ENCODE results near the gene DYNLT1.
"Not testable (repeated sequence)": the region's sequence is repeated elsewhere in the genome, so short reads cannot be mapped to it uniquely, and the experiment has no call there.

Gene DYNLT1

DNA sequence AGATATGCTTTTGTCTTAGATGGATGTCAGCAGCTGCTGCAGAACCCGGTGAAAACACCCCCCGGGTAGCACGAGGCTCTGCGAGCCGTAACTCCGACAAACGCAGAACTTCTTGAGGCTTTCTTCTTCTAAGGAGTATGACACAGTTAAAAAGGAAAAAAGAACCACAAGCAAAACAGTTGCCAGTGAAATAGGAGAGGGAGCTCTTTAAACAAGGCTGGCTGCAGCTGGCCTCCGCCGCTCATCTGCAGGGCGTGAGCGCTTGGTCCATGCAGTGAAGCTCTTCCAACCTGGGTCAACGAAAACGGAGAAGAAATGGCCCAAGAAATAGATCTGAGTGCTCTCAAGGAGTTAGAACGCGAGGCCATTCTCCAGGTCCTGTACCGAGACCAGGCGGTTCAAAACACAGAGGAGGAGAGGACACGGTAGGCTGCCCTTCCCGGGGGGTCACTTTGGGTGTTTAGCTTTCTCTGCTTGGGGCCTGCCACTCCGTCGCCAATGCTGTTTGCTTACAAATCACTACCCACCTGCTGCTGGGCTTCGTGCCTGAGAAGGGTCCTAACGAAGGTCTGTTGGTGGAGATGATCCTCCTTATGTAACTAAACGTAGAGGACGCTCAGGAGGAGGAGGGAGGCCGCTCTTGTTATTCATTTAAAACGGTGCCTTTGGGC, 18.5 kb upstream of the DYNLT1 start:
- no peaks in the 10 kb centered on the region for H3K9me3 ChIP-seq (ENCODE audit: control insufficient read depth in 2 of 2, low read length in 2 of 2)
- H3K9ac ChIP-seq (ENCODE audit: low read length in 2 of 2) = no peak overlapping the region
- H3K36me3 ChIP-seq (ENCODE audit: control insufficient read depth in 2 of 2, insufficient read depth in 2 of 2, low read length in 2 of 2) = no peaks in the 10 kb centered on the region
- H3K4me3 ChIP-seq (ENCODE audit: low read length in 2 of 2) = peak overlapping the region; percentile 33 to 59
- H3K27me3 ChIP-seq (ENCODE audit: control insufficient read depth in 1 of 2, insufficient read depth in 2 of 2, low read length in 2 of 2) = no peaks in the 10 kb centered on the region
- H3K27ac ChIP-seq (ENCODE audit: low read length) = peak overlapping the region; percentile 31
- peaks cover 2% of the 10 kb centered on the region for H3K4me1 ChIP-seq (ENCODE audit: control insufficient read depth, insufficient read depth, low read length)

DNA sequence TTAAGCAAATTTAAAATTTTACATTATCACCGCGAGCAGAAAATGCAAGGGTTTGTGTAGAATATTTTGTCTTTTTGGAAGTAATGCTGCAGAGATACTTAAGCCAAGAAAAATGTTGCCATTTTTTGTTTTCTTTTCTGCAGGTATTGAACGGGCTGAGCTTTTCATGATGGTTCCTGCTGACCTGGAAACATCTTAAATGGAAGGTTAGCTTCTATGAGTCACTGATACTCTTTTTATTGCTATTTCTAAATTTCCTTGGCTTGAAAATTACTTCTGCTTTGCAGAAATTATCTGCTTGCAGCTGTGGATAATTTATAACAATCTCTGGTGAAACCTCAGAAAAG, 18.0 kb upstream of the DYNLT1 start:
- Histone ChIP-seq H3K9ac (ENCODE audit: low read length in 2 of 2) (no peak overlapping the region), H3K4me3 (ENCODE audit: low read length in 2 of 2) (peak overlapping the region in 1 of 2 donors; percentile 59), H3K4me1 (ENCODE audit: control insufficient read depth, insufficient read depth, low read length) (peaks cover 2% of the 10 kb centered on the region), H3K36me3 (ENCODE audit: control insufficient read depth in 2 of 2, insufficient read depth in 2 of 2, low read length in 2 of 2) (no peaks in the 10 kb centered on the region), H3K27me3 (ENCODE audit: control insufficient read depth in 1 of 2, insufficient read depth in 2 of 2, low read length in 2 of 2) (no peaks in the 10 kb centered on the region), H3K9me3 (ENCODE audit: control insufficient read depth in 2 of 2, low read length in 2 of 2) (no peaks in the 10 kb centered on the region), H3K27ac (ENCODE audit: low read length) (no peak overlapping the region)

DNA sequence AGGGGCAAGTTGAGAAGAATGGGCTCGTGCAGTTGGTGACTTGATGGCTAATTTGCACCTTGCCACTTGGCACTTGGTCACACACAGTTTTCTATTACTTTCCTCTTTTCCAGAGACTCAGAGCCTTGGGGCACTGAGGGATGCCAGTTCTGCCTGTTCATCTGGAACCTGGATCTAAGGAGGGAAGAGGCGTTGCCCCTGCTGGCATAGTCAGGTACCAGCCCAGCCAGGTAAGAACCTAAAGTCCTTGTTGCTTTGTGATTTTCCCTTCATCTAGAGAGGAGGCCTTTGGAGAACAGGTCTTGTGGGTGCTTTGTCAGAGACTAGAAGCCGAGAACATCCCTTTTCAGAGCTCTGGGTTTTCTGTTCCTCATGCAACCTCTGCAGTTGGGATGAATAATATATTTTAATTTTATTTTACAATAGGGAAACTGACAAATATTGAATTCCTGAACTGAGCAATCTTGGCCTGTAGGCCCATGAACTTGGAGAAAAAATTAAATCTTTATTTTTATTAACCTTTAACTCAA, 16.7 kb upstream of the DYNLT1 start:
- Histone ChIP-seq H3K36me3 (ENCODE audit: control insufficient read depth in 2 of 2, insufficient read depth in 2 of 2, low read length in 2 of 2) (no peaks in the 10 kb centered on the region), H3K9me3 (ENCODE audit: control insufficient read depth in 2 of 2, low read length in 2 of 2) (no peaks in the 10 kb centered on the region), H3K9ac (ENCODE audit: low read length in 2 of 2) (no peak overlapping the region), H3K4me3 (ENCODE audit: low read length in 2 of 2) (no peak overlapping the region), H3K4me1 (ENCODE audit: control insufficient read depth, insufficient read depth, low read length) (peaks cover 2% of the 10 kb centered on the region), H3K27me3 (ENCODE audit: control insufficient read depth in 1 of 2, insufficient read depth in 2 of 2, low read length in 2 of 2) (no peaks in the 10 kb centered on the region), H3K27ac (ENCODE audit: low read length) (no peak overlapping the region)

DNA sequence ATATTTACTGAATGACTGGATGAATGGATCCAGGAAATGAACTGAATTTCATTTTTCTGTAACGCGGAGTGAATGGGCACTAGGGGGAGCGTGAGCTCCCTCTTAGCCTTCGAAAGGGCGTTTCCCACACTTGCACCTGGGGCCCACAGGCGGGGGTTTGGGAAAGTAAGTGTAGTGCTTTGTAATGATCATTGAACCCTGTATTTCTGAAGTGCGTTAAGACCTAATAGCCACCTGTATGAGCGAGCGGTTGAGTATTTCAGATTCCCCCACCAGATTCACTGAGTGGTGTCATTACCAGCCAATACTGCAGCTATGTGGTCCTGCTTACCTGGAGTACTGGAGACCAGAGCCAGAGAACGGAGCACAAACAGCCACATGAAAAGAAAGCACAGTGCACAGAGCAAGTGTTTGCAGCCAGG, 15.8 kb upstream of the DYNLT1 start:
- no peaks in the 10 kb centered on the region for H3K9me3 ChIP-seq (ENCODE audit: control insufficient read depth in 2 of 2, low read length in 2 of 2)
- no peak overlapping the region for H3K9ac ChIP-seq (ENCODE audit: low read length in 2 of 2)
- no peaks in the 10 kb centered on the region for H3K27me3 ChIP-seq (ENCODE audit: control insufficient read depth in 1 of 2, insufficient read depth in 2 of 2, low read length in 2 of 2)
- H3K4me3 ChIP-seq (ENCODE audit: low read length in 2 of 2) = no peak overlapping the region
- no peak overlapping the region for H3K27ac ChIP-seq (ENCODE audit: low read length)
- peaks cover 2% of the 10 kb centered on the region for H3K4me1 ChIP-seq (ENCODE audit: control insufficient read depth, insufficient read depth, low read length)
- H3K36me3 ChIP-seq (ENCODE audit: control insufficient read depth in 2 of 2, insufficient read depth in 2 of 2, low read length in 2 of 2) = no peaks in the 10 kb centered on the region

DNA sequence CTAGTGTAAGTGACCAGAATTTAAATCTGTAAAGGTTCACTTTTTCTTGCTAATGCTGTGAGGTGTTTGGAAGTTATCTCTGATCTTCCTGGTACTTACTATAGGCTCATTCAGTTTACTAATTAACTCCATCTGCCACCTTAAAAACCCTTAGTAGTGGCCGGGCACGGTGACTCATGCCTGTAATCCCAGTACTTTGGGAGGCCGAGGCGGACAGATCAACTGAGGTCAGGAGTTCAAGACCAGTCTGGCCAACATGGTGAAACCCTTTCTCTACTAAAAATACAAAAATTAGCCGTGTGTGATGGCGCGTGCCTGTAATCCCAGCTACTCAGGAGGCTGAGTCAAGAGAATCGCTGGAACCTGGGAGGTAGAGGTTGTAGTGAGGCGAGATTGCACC, 12.4 kb upstream of the DYNLT1 start:
- H3K27ac ChIP-seq (ENCODE audit: low read length); H3K36me3 ChIP-seq (ENCODE audit: control insufficient read depth in 2 of 2, insufficient read depth in 2 of 2, low read length in 2 of 2); H3K9me3 ChIP-seq (ENCODE audit: control insufficient read depth in 2 of 2, low read length in 2 of 2); H3K27me3 ChIP-seq (ENCODE audit: control insufficient read depth in 1 of 2, insufficient read depth in 2 of 2, low read length in 2 of 2); H3K4me3 ChIP-seq (ENCODE audit: low read length in 2 of 2); H3K9ac ChIP-seq (ENCODE audit: low read length in 2 of 2): not testable (repeated sequence)
- peaks cover 14% of the 10 kb centered on the region for H3K4me1 ChIP-seq (ENCODE audit: control insufficient read depth, insufficient read depth, low read length)

DNA sequence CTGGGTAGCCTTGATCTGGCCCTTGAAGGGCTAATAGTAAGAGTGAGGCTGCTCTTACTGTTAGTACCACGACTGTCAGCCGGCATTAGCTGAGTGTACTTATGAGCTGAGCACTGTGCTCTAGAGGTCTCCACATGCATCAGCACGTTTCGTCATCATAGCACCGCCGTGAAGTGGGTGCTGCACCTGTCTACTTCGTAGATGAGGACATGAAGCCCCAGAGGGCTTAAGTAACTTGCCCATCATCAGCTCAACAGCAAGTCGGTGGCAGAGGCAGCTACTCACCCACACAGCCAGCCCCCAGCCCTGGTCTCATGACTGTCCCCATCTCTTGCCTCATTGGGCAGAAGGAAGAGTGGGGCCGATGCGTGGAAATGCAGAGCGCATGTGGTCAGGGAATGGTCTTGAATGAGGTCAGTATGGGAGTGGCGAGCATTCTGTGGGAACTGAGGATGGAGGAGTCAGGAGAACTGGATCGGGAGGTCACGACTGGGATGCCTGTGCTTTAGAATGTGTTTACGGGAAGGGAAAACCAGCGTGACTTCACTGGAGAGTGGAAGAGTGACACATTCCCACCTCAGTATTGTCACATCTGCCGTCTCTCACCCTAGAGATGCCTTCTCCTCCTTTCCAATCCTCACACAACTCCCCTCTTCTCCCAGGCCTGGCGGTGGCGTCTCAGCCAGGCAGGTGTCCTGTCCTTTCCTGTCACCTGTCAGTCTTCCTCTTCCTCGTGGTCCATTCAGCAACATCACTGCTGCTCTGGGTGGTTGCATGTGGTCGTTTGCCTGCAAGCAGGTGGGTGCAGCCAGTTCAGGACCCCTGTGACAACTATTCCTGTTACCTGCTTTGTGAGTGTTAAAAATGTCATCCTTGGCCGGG, 11.3 kb upstream of the DYNLT1 start:
- no peaks in the 10 kb centered on the region for H3K36me3 ChIP-seq (ENCODE audit: control insufficient read depth in 2 of 2, insufficient read depth in 2 of 2, low read length in 2 of 2)
- H3K4me1 ChIP-seq (ENCODE audit: control insufficient read depth, insufficient read depth, low read length) = peaks cover 14% of the 10 kb centered on the region
- no peak overlapping the region for H3K9ac ChIP-seq (ENCODE audit: low read length in 2 of 2)
- no peak overlapping the region for H3K4me3 ChIP-seq (ENCODE audit: low read length in 2 of 2)
- no peak overlapping the region for H3K27ac ChIP-seq (ENCODE audit: low read length)
- H3K27me3 ChIP-seq (ENCODE audit: control insufficient read depth in 1 of 2, insufficient read depth in 2 of 2, low read length in 2 of 2) = no peaks in the 10 kb centered on the region
- no peaks in the 10 kb centered on the region for H3K9me3 ChIP-seq (ENCODE audit: control insufficient read depth in 2 of 2, low read length in 2 of 2)

DNA sequence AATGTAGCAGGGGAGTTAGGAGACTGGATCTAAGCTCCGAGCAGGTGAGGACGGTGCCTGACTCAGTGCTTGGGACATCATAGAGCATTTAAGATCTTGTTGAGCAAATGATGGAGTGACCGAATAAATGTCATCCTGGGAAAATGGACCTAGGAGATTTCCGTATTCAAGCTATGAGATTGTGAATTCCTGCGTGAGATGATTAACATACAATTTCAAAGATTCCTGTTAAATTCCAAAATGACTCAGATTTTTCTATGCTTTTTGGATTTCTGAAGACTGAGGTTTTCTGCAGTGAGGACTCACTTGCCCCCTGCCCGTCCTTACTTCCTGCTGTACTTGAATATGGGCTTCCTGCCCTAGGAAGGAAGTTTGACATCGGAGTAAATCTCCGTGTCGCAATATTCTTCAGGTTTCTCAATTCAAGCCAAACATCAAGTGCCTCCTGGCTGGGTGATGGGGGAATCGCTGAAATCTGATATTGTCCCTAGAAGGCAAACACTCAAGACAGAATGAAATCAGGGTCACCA, 10.5 kb upstream of the DYNLT1 start:
- H3K9me3 ChIP-seq (ENCODE audit: control insufficient read depth in 2 of 2, low read length in 2 of 2) = no peaks in the 10 kb centered on the region
- H3K27ac ChIP-seq (ENCODE audit: low read length) = peak overlapping the region; percentile 84
- H3K27me3 ChIP-seq (ENCODE audit: control insufficient read depth in 1 of 2, insufficient read depth in 2 of 2, low read length in 2 of 2) = no peaks in the 10 kb centered on the region
- no peak overlapping the region for H3K9ac ChIP-seq (ENCODE audit: low read length in 2 of 2)
- H3K4me3 ChIP-seq (ENCODE audit: low read length in 2 of 2) = peak overlapping the region in 1 of 2 donors; percentile 49
- H3K36me3 ChIP-seq (ENCODE audit: control insufficient read depth in 2 of 2, insufficient read depth in 2 of 2, low read length in 2 of 2) = no peaks in the 10 kb centered on the region
- peaks cover 11% of the 10 kb centered on the region for H3K4me1 ChIP-seq (ENCODE audit: control insufficient read depth, insufficient read depth, low read length)

DNA sequence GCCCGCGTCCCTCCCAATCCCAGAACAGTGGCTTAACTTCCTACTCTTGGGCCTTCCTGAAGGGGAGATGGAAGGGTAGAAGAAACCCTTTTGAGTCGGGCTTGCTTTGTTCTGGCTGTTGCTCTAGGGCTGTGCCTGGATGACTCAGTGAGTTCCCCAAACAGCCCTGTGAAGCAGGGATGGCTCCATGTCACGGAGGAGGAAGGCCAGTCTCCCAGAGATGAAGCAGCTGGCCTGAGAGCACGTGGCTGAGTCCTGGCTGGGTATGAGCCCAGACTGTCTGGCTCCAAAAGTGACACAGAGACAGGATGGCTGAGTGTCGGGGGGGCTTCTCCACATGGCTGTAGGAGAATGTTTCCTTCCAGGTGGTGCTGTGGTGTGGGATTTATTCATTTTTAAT, 10.0 kb upstream of the DYNLT1 start:
- Histone ChIP-seq H3K4me3 (ENCODE audit: low read length in 2 of 2) (peak overlapping the region in 1 of 2 donors; percentile 49), H3K9me3 (ENCODE audit: control insufficient read depth in 2 of 2, low read length in 2 of 2) (no peaks in the 10 kb centered on the region), H3K27ac (ENCODE audit: low read length) (peak overlapping the region; percentile 84), H3K36me3 (ENCODE audit: control insufficient read depth in 2 of 2, insufficient read depth in 2 of 2, low read length in 2 of 2) (no peaks in the 10 kb centered on the region), H3K4me1 (ENCODE audit: control insufficient read depth, insufficient read depth, low read length) (peaks cover 11% of the 10 kb centered on the region), H3K27me3 (ENCODE audit: control insufficient read depth in 1 of 2, insufficient read depth in 2 of 2, low read length in 2 of 2) (no peaks in the 10 kb centered on the region), H3K9ac (ENCODE audit: low read length in 2 of 2) (peak overlapping the region in 1 of 2 donors; percentile 13)

DNA sequence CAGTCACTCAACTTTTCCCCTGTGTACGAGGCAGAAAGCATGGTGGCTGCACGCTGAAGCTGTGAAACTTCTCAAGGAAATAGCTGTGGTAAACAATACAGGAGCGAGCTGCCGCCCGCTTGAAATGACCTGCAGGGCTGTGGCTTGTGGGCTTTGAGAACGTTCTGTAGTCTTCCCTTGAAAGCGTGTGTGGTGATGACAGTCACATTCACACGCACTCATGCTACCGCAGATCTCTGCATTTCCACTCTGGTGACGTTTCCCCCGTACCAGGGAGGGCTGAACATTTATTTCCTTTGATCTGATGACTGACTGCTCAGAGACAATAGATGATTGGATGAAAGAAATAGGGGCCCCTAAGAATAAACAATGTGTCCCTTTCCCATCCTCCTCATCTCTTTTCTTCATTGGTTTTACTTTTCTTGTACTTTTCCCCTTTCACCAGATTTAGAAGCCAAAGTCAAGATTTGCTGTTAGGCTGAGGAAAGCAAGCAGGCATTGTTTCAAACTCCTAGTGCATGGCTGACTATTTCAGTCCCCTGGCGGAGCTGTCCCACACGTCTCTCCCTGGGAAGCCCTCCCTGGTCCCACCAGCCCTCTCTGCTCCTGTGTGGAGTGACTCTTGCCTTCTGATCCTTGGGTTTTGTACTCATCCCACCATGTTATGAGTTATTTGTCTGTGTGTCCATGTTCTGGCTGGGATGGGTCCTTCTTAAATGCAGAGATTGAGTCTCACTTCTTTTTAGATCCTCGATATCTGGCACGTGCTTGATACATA, 9.2 kb upstream of the DYNLT1 start:
- H3K36me3 ChIP-seq (ENCODE audit: control insufficient read depth in 2 of 2, insufficient read depth in 2 of 2, low read length in 2 of 2) = no peaks in the 10 kb centered on the region
- no peaks in the 10 kb centered on the region for H3K27me3 ChIP-seq (ENCODE audit: control insufficient read depth in 1 of 2, insufficient read depth in 2 of 2, low read length in 2 of 2)
- H3K9ac ChIP-seq (ENCODE audit: low read length in 2 of 2) = no peak overlapping the region
- H3K4me1 ChIP-seq (ENCODE audit: control insufficient read depth, insufficient read depth, low read length) = peaks cover 13% of the 10 kb centered on the region
- H3K9me3 ChIP-seq (ENCODE audit: control insufficient read depth in 2 of 2, low read length in 2 of 2) = no peaks in the 10 kb centered on the region
- peak overlapping the region; percentile 84 for H3K27ac ChIP-seq (ENCODE audit: low read length)
- H3K4me3 ChIP-seq (ENCODE audit: low read length in 2 of 2) = peak overlapping the region in 1 of 2 donors; percentile 49

DNA sequence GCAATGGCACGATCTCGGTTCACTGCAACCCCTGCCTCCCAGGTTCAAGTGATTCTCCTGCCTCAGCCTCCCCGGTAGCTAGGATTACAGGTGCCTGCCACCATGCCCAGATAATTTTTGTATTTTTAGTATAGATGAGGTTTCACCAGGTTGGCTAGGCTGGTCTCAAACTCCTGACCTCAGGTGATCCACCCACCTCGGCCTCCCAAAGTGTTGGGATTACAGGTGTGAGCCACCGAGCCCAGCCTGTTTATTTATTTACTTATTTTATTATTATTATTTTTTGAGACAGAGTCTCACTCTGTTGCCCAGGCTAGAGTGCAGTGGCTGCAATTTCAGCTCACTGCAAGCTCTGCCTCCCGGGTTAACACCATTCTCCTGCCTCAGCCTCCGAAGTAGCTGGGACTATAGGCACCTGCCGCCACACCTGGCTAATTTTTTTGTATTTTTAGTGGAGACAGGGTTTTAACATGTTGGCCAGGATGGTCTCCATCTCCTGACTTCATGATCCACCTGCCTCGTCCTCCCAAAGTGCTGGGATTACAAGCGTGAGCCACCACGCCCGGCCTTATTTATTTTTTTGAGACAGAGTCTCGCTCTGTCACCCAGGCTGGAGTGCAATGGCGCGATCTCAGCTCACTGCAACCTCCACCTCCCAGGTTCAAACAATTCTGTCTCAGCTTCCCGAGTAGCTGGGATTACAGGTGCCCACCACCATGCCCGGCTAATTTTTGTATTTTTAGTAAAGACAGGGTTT, 7.6 kb upstream of the DYNLT1 start:
- H3K27me3 ChIP-seq (ENCODE audit: control insufficient read depth in 1 of 2, insufficient read depth in 2 of 2, low read length in 2 of 2); H3K9ac ChIP-seq (ENCODE audit: low read length in 2 of 2); H3K27ac ChIP-seq (ENCODE audit: low read length); H3K36me3 ChIP-seq (ENCODE audit: control insufficient read depth in 2 of 2, insufficient read depth in 2 of 2, low read length in 2 of 2); H3K9me3 ChIP-seq (ENCODE audit: control insufficient read depth in 2 of 2, low read length in 2 of 2); H3K4me3 ChIP-seq (ENCODE audit: low read length in 2 of 2): not testable (repeated sequence)
- H3K4me1 ChIP-seq (ENCODE audit: control insufficient read depth, insufficient read depth, low read length) = peaks cover 13% of the 10 kb centered on the region

Measured in stomach smooth muscle (tissue), 2 donors.